PC-3 (cell line): ENCODE results near the gene PBXIP1. TPM values are rescaled to one million over a fixed set of nuclear protein-coding genes. Genes with fewer than 3 reads are reported as not detected.

Experiments
- ATAC-seq: fragments of 200-7000 bp; cut with Tn5 transposase; 2 replicates; pipeline ENCODE4 v1.9.1; 2020; ENCODE audit warnings: mild to moderate bottlenecking, moderate library complexity
- BruUV-seq: library from RNA; stranded (reverse); fragments of 400-500 nt; replicated peaks from 2 replicates; lab custom pipeline; 2021; lab: Mats Ljungman, UMichigan
- CTCF ChIA-PET: fragments of 300-600 bp; sonication (Branson Sonifier 250); formaldehyde crosslinking; loops from one replicate; lab custom pipeline; 2022; ENCODE audit warnings: antibody characterized with exemption; lab: Charles Lee
- POLR2A ChIA-PET: fragments of 300-600 bp; sonication (Branson Sonifier 250); formaldehyde crosslinking; loops from one replicate; lab custom pipeline; 2022; ENCODE audit warnings: antibody characterized with exemption; ENCODE audit not compliant: unreplicated experiment; lab: Charles Lee
- DNase-seq: peaks from one replicate; pipeline ENCODE4 v3.0.0-alpha.2; 2015
- H2AFZ ChIP-seq: fragments of 300-600 bp; sonication (generic); 2 replicates; pipeline ENCODE4 v1.6.0; 2016; ENCODE audit warnings: antibody characterized with exemption, low read length
- H3F3A ChIP-seq: fragments of 300-600 bp; sonication (generic); one replicate; pipeline ENCODE4 v1.6.0; 2017; ENCODE audit warnings: antibody characterized with exemption, low read length, control low read depth, mild to moderate bottlenecking; ENCODE audit not compliant: unreplicated experiment
- H3K27ac ChIP-seq: fragments of 300-600 bp; sonication (generic); 2 replicates; pipeline ENCODE4 v1.5.1; 2016; ENCODE audit warnings: mild to moderate bottlenecking, low read length
- H3K27me3 ChIP-seq: fragments of 300-600 bp; sonication (generic); 2 replicates; pipeline ENCODE4 v1.6.1; 2016; ENCODE audit warnings: low read length, mixed read lengths
- H3K36me3 ChIP-seq: fragments of 300-600 bp; sonication (generic); 2 replicates; pipeline ENCODE4 v1.6.1; 2016; ENCODE audit warnings: low read depth, mixed run types, low read length, mixed read lengths
- H3K4me1 ChIP-seq: fragments of 300-600 bp; sonication (generic); 2 replicates; pipeline ENCODE4 v1.5.1; 2016; ENCODE audit warnings: low read length; ENCODE audit not compliant: insufficient read depth
- H3K4me2 ChIP-seq: fragments of 300-600 bp; sonication (generic); 2 replicates; pipeline ENCODE4 v1.6.0; 2016; ENCODE audit warnings: low read length
- H3K4me3 ChIP-seq: fragments of 300-600 bp; sonication (generic); 2 replicates; pipeline ENCODE4 v1.5.1; 2016; ENCODE audit warnings: mild to moderate bottlenecking, low read length, mixed read lengths
- H3K79me2 ChIP-seq: fragments of 300-600 bp; sonication (generic); 2 replicates; pipeline ENCODE4 v1.6.1; 2017; ENCODE audit warnings: low read length, mixed read lengths
- H3K9ac ChIP-seq: fragments of 300-600 bp; sonication (generic); 2 replicates; pipeline ENCODE4 v1.6.0; 2016; ENCODE audit warnings: mild to moderate bottlenecking, low read length
- H3K9me2 ChIP-seq: fragments of 300-600 bp; sonication (generic); replicated peaks from 2 replicates; pipeline ENCODE4 v1.6.1; 2016; ENCODE audit warnings: mixed run types, low read length, mixed read lengths
- H3K9me3 ChIP-seq: fragments of 300-600 bp; sonication (generic); 2 replicates; pipeline ENCODE4 v1.6.1; 2016; ENCODE audit warnings: low read length, mixed read lengths
- H4K20me1 ChIP-seq: fragments of 300-600 bp; sonication (generic); 2 replicates; pipeline ENCODE4 v1.6.1; 2016; ENCODE audit warnings: low read length, mixed read lengths
- EZH2 ChIP-seq: fragments of 300-600 bp; sonication (generic); IDR thresholded peaks from one replicate; pipeline ENCODE4 v1.6.1; 2017; ENCODE audit warnings: antibody characterized with exemption, mild to moderate bottlenecking, low read length; ENCODE audit not compliant: unreplicated experiment
- EZH2phosphoT487 ChIP-seq: fragments of 300-600 bp; sonication (generic); IDR thresholded peaks from 2 replicates; pipeline ENCODE4 v1.6.1; 2018; ENCODE audit warnings: mild to moderate bottlenecking, antibody characterized with exemption, low read length, borderline replicate concordance
- intact Hi-C: fragments of 100-400 bp; cut with micrococcal nuclease; formaldehyde crosslinking; loops from 2 replicates; pipeline ENCODE4 v1.9.0; 2023
- total RNA-seq: library from RNA; depleted of rRNA; stranded (reverse); fragments of >200 nt; gene quantifications from 2 replicates; pipeline ENCODE4 v1.2.3, GENCODE V29; 2014
- TF ChIP-seq, protein P1 (sequence below): fragments of 300-600 bp; sonication (generic); conservative IDR thresholded peaks from 2 replicates; pipeline ENCODE4 v1.5.1; 2017; ENCODE audit warnings: antibody characterized with exemption, low read depth, mild to moderate bottlenecking, low read length

The PBXIP1 gene
- total RNA-seq, 1 experiment from 2014 or later = 35.4 TPM

- DNase-seq (no peak), ATAC-seq (no peak)
- H3K9me3 ChIP-seq = no peaks in the 10 kb centered on the region
- H3K36me3 ChIP-seq = peaks cover 45% of the 10 kb centered on the region
- no peak overlapping the region for H3K4me3 ChIP-seq
- TF ChIP-seq EZH2phosphoT487 = no peak
- TF ChIP-seq EZH2 = no peak
- TF ChIP-seq, protein P1, sequence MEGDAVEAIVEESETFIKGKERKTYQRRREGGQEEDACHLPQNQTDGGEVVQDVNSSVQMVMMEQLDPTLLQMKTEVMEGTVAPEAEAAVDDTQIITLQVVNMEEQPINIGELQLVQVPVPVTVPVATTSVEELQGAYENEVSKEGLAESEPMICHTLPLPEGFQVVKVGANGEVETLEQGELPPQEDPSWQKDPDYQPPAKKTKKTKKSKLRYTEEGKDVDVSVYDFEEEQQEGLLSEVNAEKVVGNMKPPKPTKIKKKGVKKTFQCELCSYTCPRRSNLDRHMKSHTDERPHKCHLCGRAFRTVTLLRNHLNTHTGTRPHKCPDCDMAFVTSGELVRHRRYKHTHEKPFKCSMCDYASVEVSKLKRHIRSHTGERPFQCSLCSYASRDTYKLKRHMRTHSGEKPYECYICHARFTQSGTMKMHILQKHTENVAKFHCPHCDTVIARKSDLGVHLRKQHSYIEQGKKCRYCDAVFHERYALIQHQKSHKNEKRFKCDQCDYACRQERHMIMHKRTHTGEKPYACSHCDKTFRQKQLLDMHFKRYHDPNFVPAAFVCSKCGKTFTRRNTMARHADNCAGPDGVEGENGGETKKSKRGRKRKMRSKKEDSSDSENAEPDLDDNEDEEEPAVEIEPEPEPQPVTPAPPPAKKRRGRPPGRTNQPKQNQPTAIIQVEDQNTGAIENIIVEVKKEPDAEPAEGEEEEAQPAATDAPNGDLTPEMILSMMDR = no peak
- no TSS peak for BruUV-seq
- peaks cover 4% of the 10 kb centered on the region for H3F3A ChIP-seq
- ChIA-PET POLR2A (no interaction called here), CTCF (no interaction called here)
- peaks cover 33% of the 10 kb centered on the region for H3K4me1 ChIP-seq
- no peaks in the 10 kb centered on the region for H3K27me3 ChIP-seq
- H3K27ac ChIP-seq = no peak overlapping the region
- H3K79me2 ChIP-seq = peaks cover 47% of the 10 kb centered on the region
- intact Hi-C loops = no loop called here
- no peak overlapping the region for H3K4me2 ChIP-seq
- no peaks in the 10 kb centered on the region for H4K20me1 ChIP-seq
- no peak overlapping the region for H3K9ac ChIP-seq
- H3K9me2 ChIP-seq = no peaks in the 10 kb centered on the region
- H2AFZ ChIP-seq = no peak overlapping the region
These were observed 11.5 kb upstream of the PBXIP1 start for GRCh38 chr1:154967331-154967950.

GRCh38 chr1:154966111-154966510, 10.2 kb upstream of the PBXIP1 start:
- H3K4me3 ChIP-seq = no peak overlapping the region
- no peaks in the 10 kb centered on the region for H3K27me3 ChIP-seq
- peaks cover 45% of the 10 kb centered on the region for H3K79me2 ChIP-seq
- no peaks in the 10 kb centered on the region for H3K9me2 ChIP-seq
- H4K20me1 ChIP-seq = no peaks in the 10 kb centered on the region
- peaks cover 45% of the 10 kb centered on the region for H3K36me3 ChIP-seq
- intact Hi-C loops = no loop called here
- ChIA-PET POLR2A (no interaction called here), CTCF (no interaction called here)
- TF ChIP-seq EZH2 = no peak
- no peak for TF ChIP-seq EZH2phosphoT487
- TF ChIP-seq, protein P1 = no peak
- H3K4me1 ChIP-seq = peaks cover 22% of the 10 kb centered on the region
- no peak overlapping the region for H3K4me2 ChIP-seq
- H3F3A ChIP-seq = no peaks in the 10 kb centered on the region
- no peak for ATAC-seq
- BruUV-seq = no TSS peak
- H3K9ac ChIP-seq = no peak overlapping the region
- no peaks in the 10 kb centered on the region for H3K9me3 ChIP-seq
- no peak for DNase-seq
- no peak overlapping the region for H3K27ac ChIP-seq
- H2AFZ ChIP-seq = no peak overlapping the region

DNA sequence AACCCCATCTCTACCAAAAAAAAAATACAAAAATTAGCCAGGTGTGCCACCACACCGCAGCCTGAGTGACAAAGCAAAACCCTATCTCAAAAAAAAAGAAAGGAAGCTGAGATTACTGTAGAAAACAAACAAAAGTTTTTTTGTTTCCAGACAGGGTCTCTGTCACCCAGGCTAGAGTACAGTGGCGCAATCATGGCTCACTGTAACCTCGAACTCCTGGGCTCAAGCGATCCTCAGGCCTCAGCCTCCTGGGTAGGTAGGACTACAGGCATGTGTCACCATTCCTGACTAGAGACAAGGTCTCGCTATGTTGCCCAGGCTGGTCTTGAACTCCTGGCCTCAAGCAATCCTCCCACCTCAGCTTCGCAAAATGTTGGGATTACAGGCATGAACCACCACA, 8.5 kb upstream of the PBXIP1 start:
- peaks cover 17% of the 10 kb centered on the region for H3K4me1 ChIP-seq
- H2AFZ ChIP-seq = no peak overlapping the region
- H3K79me2 ChIP-seq = peaks cover 44% of the 10 kb centered on the region
- POLR2A ChIA-PET = no interaction called here
- no peak overlapping the region for H3K27ac ChIP-seq
- no peaks in the 10 kb centered on the region for H4K20me1 ChIP-seq
- TF ChIP-seq EZH2phosphoT487 (no peak), EZH2 (no peak)
- TF ChIP-seq, protein P1 = no peak
- H3K9me2 ChIP-seq = no peaks in the 10 kb centered on the region
- BruUV-seq = no TSS peak
- ATAC-seq (no peak), DNase-seq (no peak)
- H3K27me3 ChIP-seq = no peaks in the 10 kb centered on the region
- no peak overlapping the region for H3K9ac ChIP-seq
- intact Hi-C loops = loop anchor here (1.0 kb wide), 1 partner anchor 8 kb away; no protein-coding TSS in a partner anchor
- CTCF ChIA-PET = interaction anchor here (0.5 to 0.7 kb wide), 2 partner anchors 53 to 56 kb away, joined by 3 to 4 read pairs; no protein-coding TSS in a partner anchor
- no peak overlapping the region for H3K4me2 ChIP-seq
- no peaks in the 10 kb centered on the region for H3F3A ChIP-seq
- no peak overlapping the region for H3K4me3 ChIP-seq
- peaks cover 45% of the 10 kb centered on the region for H3K36me3 ChIP-seq
- no peaks in the 10 kb centered on the region for H3K9me3 ChIP-seq
